Suprapubic skin (tissue), 4 donors: ENCODE data around the gene BEST2.

Experiments used
- EP300 ChIP-seq: sonication (generic); formaldehyde crosslinking; IDR thresholded peaks from one replicate; pipeline ENCODE4 v1.6.1; 2017; ENCODE audit warnings: antibody characterized with exemption
- POLR2A ChIP-seq, 2 donors: fragments of 450-650 bp; IDR thresholded peaks; one replicate each; pipeline ENCODE4 v1.6.1; 2017; ENCODE audit warnings: antibody characterized with exemption in 2 of 2, mild to moderate bottlenecking in 2 of 2, moderate library complexity in 2 of 2
- POLR2AphosphoS5 ChIP-seq, 3 donors: sonication (generic); formaldehyde crosslinking; IDR thresholded peaks; one replicate each; pipeline ENCODE4 v1.6.1; 2017; ENCODE audit warnings: antibody characterized with exemption in 3 of 3
- TF ChIP-seq, protein P1 (sequence below), 2 donors: fragments of 200-600 bp in 1 of 2; fragments of 450-650 bp in 1 of 2; sonication (generic) in 1 of 2; IDR thresholded peaks; one replicate each; pipeline ENCODE4 v1.5.1; 2016 to 2019; ENCODE audit warnings: antibody characterized with exemption in 2 of 2, mild to moderate bottlenecking in 1 of 2, moderate library complexity in 1 of 2

DNA sequence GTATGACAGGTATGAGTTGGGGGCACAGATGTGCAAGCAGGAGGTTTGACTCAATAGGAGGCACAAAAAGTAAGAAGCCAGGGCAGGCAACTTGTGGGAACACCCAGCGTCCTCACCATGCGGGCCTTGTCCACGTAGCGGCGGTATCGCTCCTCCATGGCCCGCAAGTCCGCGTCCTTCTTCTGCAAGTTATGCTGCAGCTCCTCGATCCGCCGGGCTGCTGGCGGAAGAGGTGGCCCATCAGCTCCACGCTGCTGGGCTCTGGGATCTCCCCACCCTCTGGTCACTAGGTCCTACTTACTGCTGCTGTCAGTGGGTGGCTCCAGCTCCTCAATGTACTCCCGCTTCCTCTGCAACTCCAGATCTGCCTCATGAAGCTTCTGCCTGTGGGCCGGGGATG lies 13.1 kb downstream of the BEST2 start:
- TF ChIP-seq POLR2A (IDR thresholded peaks at IDR 0.05) (no peak), POLR2AphosphoS5 (IDR thresholded peaks at IDR 0.05) (no peak), EP300 (no peak)
- TF ChIP-seq, protein P1, sequence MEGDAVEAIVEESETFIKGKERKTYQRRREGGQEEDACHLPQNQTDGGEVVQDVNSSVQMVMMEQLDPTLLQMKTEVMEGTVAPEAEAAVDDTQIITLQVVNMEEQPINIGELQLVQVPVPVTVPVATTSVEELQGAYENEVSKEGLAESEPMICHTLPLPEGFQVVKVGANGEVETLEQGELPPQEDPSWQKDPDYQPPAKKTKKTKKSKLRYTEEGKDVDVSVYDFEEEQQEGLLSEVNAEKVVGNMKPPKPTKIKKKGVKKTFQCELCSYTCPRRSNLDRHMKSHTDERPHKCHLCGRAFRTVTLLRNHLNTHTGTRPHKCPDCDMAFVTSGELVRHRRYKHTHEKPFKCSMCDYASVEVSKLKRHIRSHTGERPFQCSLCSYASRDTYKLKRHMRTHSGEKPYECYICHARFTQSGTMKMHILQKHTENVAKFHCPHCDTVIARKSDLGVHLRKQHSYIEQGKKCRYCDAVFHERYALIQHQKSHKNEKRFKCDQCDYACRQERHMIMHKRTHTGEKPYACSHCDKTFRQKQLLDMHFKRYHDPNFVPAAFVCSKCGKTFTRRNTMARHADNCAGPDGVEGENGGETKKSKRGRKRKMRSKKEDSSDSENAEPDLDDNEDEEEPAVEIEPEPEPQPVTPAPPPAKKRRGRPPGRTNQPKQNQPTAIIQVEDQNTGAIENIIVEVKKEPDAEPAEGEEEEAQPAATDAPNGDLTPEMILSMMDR (IDR thresholded peaks at IDR 0.05), result no peak
